GM19328 (cell line): ENCODE measurements around the gene SOS1.

Experiments
- ATAC-seq: cut with Tn5 transposase; IDR thresholded peaks from one replicate; pipeline ENCODE4 v1.9.1; 2021; ENCODE audit warnings: mild to moderate bottlenecking, moderate library complexity; ENCODE audit not compliant: unreplicated experiment

SOS1 gene

GRCh38 chr2:39039072-39039471, 81.8 kb downstream of the SOS1 start:
- no peak for ATAC-seq

GRCh38 chr2:39033980-39034379, 86.9 kb downstream of the SOS1 start:
- no peak for ATAC-seq

GRCh38 chr2:39027421-39027820, 93.4 kb downstream of the SOS1 start:
- ATAC-seq: no peak

GRCh38 chr2:39024833-39025232, 96.0 kb downstream of the SOS1 start:
- no peak for ATAC-seq

- no peak for ATAC-seq
Observed at GRCh38 chr2:39023649-39024048, 97.2 kb downstream of the SOS1 start.

GRCh38 chr2:39022642-39023235, 98.1 kb downstream of the SOS1 start:
- no peak for ATAC-seq

- ATAC-seq: no peak
Observed at GRCh38 chr2:39020383-39020782, 100.5 kb downstream of the SOS1 start.

- no peak for ATAC-seq
Observed at GRCh38 chr2:39018638-39019037, 102.2 kb downstream of the SOS1 start.

- ATAC-seq: no peak
Observed at GRCh38 chr2:39017334-39017733, 103.5 kb downstream of the SOS1 start.

GRCh38 chr2:39015424-39015823, 105.4 kb downstream of the SOS1 start:
- no peak for ATAC-seq

GRCh38 chr2:39013871-39014270, 107.0 kb downstream of the SOS1 start:
- no peak for ATAC-seq

- ATAC-seq: no peak
Observed at GRCh38 chr2:39008665-39009064, 112.2 kb downstream of the SOS1 start.

- ATAC-seq: no peak
Observed at GRCh38 chr2:39007875-39008504, 112.9 kb downstream of the SOS1 start.

GRCh38 chr2:39000552-39000951, 120.3 kb downstream of the SOS1 start:
- no peak for ATAC-seq

GRCh38 chr2:38997781-38998180, 123.1 kb downstream of the SOS1 start:
- ATAC-seq: no peak

GRCh38 chr2:38991899-38992298, 129.0 kb downstream of the SOS1 start:
- ATAC-seq: no peak

GRCh38 chr2:38988716-38989115, 132.1 kb downstream of the SOS1 start:
- no peak for ATAC-seq

GRCh38 chr2:38982498-38982897, 138.4 kb downstream of the SOS1 start:
- no peak for ATAC-seq

- ATAC-seq: no peak
Observed at GRCh38 chr2:38981670-38982357, 139.0 kb downstream of the SOS1 start.

- ATAC-seq: no peak
Observed at GRCh38 chr2:38981003-38981669, 139.7 kb downstream of the SOS1 start.

- ATAC-seq: no peak
Observed at GRCh38 chr2:38978908-38979307, 141.9 kb downstream of the SOS1 start.
